Large intestine (tissue), 3 donors: ENCODE results near the gene PTGDS. TPM values are rescaled to one million over a fixed set of nuclear protein-coding genes. Genes with fewer than 3 reads are reported as not detected.

Source experiments
- DNase-seq, 2 donors: peaks; one replicate each; pipeline versions ENCODE4 v3.0.0 to v3.0.0-alpha.2; 2013
- H3K27ac ChIP-seq: one replicate; pipeline ENCODE4 v1.5.1; 2013; ENCODE audit warnings: low read length
- H3K27me3 ChIP-seq: 2 replicates; pipeline ENCODE4 v1.6.1; 2013; ENCODE audit warnings: low read length; ENCODE audit not compliant: control insufficient read depth, insufficient read depth
- H3K36me3 ChIP-seq: 2 replicates; pipeline ENCODE4 v1.6.1; 2013; ENCODE audit warnings: low read length; ENCODE audit not compliant: control insufficient read depth, insufficient read depth
- H3K4me1 ChIP-seq: one replicate; pipeline ENCODE4 v1.6.1; 2013; ENCODE audit warnings: low read length; ENCODE audit not compliant: control insufficient read depth, insufficient read depth
- H3K4me3 ChIP-seq: one replicate; pipeline ENCODE4 v1.5.1; 2013; ENCODE audit warnings: low read length
- H3K9me3 ChIP-seq: one replicate; pipeline ENCODE4 v1.6.1; 2013; ENCODE audit warnings: mild to moderate bottlenecking, low read depth, low read length, moderate library complexity; ENCODE audit not compliant: control insufficient read depth
- WGBS: methylation state at CpG from one replicate; pipeline ENCODE4 v1.1.5; 2013; ENCODE audit warnings: low lambda C conversion rate; ENCODE audit not compliant: insufficient coverage; 5-methylcytosine and 5-hydroxymethylcytosine counted together
- polyA plus RNA-seq: library from polyadenylated mRNA; unstranded; fragments of 120-200 nt; gene quantifications from one replicate; pipeline ENCODE4 v1.2.1, GENCODE V29; 2013

PTGDS gene
- polyA plus RNA-seq, 1 donor: 4.6 TPM

GRCh38 chr9:136991993-136992818 is 14.9 kb downstream of the PTGDS start, which contains the start of gene PAXX:
TSS of gene PAXX (plus strand) at chr9:136992422. CDS start at chr9:136992444, 22 bp downstream.
- peaks cover 13% of the 10 kb centered on the region for H3K9me3 ChIP-seq
- peak within 1 kb of the TSS; percentile 42 for H3K27ac ChIP-seq
- H3K27me3 ChIP-seq: peaks cover 43% of the 10 kb centered on the region
- peak; percentile 88 for DNase-seq
- H3K4me1 ChIP-seq: peaks cover 32% of the 10 kb centered on the region
- no CpG with 5 or more reads among the region's 92 CpGs for WGBS
- H3K4me3 ChIP-seq: peak within 1 kb of the TSS; percentile 69
- peaks cover 6% of the 10 kb centered on the region for H3K36me3 ChIP-seq

- DNase-seq: no peak
- H3K27ac ChIP-seq: no peak overlapping the region
Observed at GRCh38 chr9:136992819-136993369, 15.6 kb downstream of the PTGDS start.

GRCh38 chr9:136994180-136994887 is 17.0 kb downstream of the PTGDS start:
- no CpG with 5 or more reads among the region's 54 CpGs for WGBS
- H3K4me1 ChIP-seq: peaks cover 36% of the 10 kb centered on the region
- no peak overlapping the region for H3K27ac ChIP-seq
- peaks cover 44% of the 10 kb centered on the region for H3K27me3 ChIP-seq
- no peak for DNase-seq
- peaks cover 13% of the 10 kb centered on the region for H3K9me3 ChIP-seq
- peaks cover 6% of the 10 kb centered on the region for H3K36me3 ChIP-seq
- no peak overlapping the region for H3K4me3 ChIP-seq

More at GRCh38 chr9:136992819-136993369, 15.6 kb downstream of the PTGDS start:
- peaks cover 13% of the 10 kb centered on the region for H3K9me3 ChIP-seq
- H3K4me1 ChIP-seq: peaks cover 36% of the 10 kb centered on the region
- no CpG with 5 or more reads among the region's 18 CpGs for WGBS
- peaks cover 6% of the 10 kb centered on the region for H3K36me3 ChIP-seq
- peak overlapping the region; percentile 69 for H3K4me3 ChIP-seq
- H3K27me3 ChIP-seq: peaks cover 43% of the 10 kb centered on the region

- Histone ChIP-seq H3K9me3 (peaks cover 13% of the 10 kb centered on the region), H3K36me3 (peaks cover 6% of the 10 kb centered on the region), H3K4me1 (peaks cover 36% of the 10 kb centered on the region), H3K27ac (no peak overlapping the region), H3K27me3 (peaks cover 44% of the 10 kb centered on the region), H3K4me3 (no peak overlapping the region)
- peak in 1 of 2 donors; percentile 46 for DNase-seq
- no CpG with 5 or more reads among the region's 40 CpGs for WGBS
Observed at GRCh38 chr9:136994888-136995230, 17.6 kb downstream of the PTGDS start.

GRCh38 chr9:136995362-136995761 is 18.1 kb downstream of the PTGDS start:
- no peak overlapping the region for H3K27ac ChIP-seq
- DNase-seq: peak in 1 of 2 donors; percentile 44
- no CpG with 5 or more reads among the region's 30 CpGs for WGBS
- H3K27me3 ChIP-seq: peaks cover 44% of the 10 kb centered on the region
- peaks cover 6% of the 10 kb centered on the region for H3K36me3 ChIP-seq
- H3K9me3 ChIP-seq: peaks cover 13% of the 10 kb centered on the region
- no peak overlapping the region for H3K4me3 ChIP-seq
- peaks cover 36% of the 10 kb centered on the region for H3K4me1 ChIP-seq

- no peak overlapping the region for H3K27ac ChIP-seq
- no peak for DNase-seq
- peaks cover 44% of the 10 kb centered on the region for H3K27me3 ChIP-seq
- WGBS: no CpG with 5 or more reads among the region's 12 CpGs
- no peak overlapping the region for H3K4me3 ChIP-seq
- H3K9me3 ChIP-seq: peaks cover 13% of the 10 kb centered on the region
- peaks cover 36% of the 10 kb centered on the region for H3K4me1 ChIP-seq
- peaks cover 6% of the 10 kb centered on the region for H3K36me3 ChIP-seq
Observed at GRCh38 chr9:136995772-136996311, 18.5 kb downstream of the PTGDS start.

GRCh38 chr9:136996361-136997292 is 19.3 kb downstream of the PTGDS start, which contains the start of gene CLIC3:
TSS of gene CLIC3 (minus strand) at chr9:136996568. CDS start at chr9:136996543, 25 bp downstream.
- Histone ChIP-seq H3K27me3 (peaks cover 44% of the 10 kb centered on the region), H3K27ac (no peak within 1 kb of the TSS), H3K4me1 (peaks cover 36% of the 10 kb centered on the region), H3K9me3 (peaks cover 13% of the 10 kb centered on the region), H3K4me3 (peak within 1 kb of the TSS; percentile 7), H3K36me3 (peaks cover 6% of the 10 kb centered on the region)
- DNase-seq: peak in 1 of 2 donors; percentile 50
- WGBS: no CpG with 5 or more reads among the region's 35 CpGs

- no CpG with 5 or more reads among the region's 10 CpGs for WGBS
Observed at GRCh38 chr9:136997371-136997770, 20.1 kb downstream of the PTGDS start.

GRCh38 chr9:136997830-136998234 is 20.5 kb downstream of the PTGDS start:
- no peak for DNase-seq
- no peak overlapping the region for H3K27ac ChIP-seq

More at GRCh38 chr9:136997371-136997770, 20.1 kb downstream of the PTGDS start:
- Histone ChIP-seq H3K27me3 (peaks cover 44% of the 10 kb centered on the region), H3K4me3 (no peak overlapping the region), H3K27ac (no peak overlapping the region), H3K36me3 (peaks cover 6% of the 10 kb centered on the region), H3K4me1 (peaks cover 36% of the 10 kb centered on the region), H3K9me3 (peaks cover 13% of the 10 kb centered on the region)
- DNase-seq: no peak

More at GRCh38 chr9:136997830-136998234, 20.5 kb downstream of the PTGDS start:
- peaks cover 6% of the 10 kb centered on the region for H3K36me3 ChIP-seq
- peaks cover 44% of the 10 kb centered on the region for H3K27me3 ChIP-seq
- 80% methylated on average over 2 of the region's 18 CpGs for WGBS
- no peak overlapping the region for H3K4me3 ChIP-seq
- peaks cover 12% of the 10 kb centered on the region for H3K9me3 ChIP-seq
- peaks cover 32% of the 10 kb centered on the region for H3K4me1 ChIP-seq
